ENCODE data around the gene CPLANE2.
"Not testable (repeated sequence)": the region's sequence is repeated elsewhere in the genome, so short reads cannot be mapped to it uniquely, and the experiment has no call there.

The CPLANE2 gene

DNA sequence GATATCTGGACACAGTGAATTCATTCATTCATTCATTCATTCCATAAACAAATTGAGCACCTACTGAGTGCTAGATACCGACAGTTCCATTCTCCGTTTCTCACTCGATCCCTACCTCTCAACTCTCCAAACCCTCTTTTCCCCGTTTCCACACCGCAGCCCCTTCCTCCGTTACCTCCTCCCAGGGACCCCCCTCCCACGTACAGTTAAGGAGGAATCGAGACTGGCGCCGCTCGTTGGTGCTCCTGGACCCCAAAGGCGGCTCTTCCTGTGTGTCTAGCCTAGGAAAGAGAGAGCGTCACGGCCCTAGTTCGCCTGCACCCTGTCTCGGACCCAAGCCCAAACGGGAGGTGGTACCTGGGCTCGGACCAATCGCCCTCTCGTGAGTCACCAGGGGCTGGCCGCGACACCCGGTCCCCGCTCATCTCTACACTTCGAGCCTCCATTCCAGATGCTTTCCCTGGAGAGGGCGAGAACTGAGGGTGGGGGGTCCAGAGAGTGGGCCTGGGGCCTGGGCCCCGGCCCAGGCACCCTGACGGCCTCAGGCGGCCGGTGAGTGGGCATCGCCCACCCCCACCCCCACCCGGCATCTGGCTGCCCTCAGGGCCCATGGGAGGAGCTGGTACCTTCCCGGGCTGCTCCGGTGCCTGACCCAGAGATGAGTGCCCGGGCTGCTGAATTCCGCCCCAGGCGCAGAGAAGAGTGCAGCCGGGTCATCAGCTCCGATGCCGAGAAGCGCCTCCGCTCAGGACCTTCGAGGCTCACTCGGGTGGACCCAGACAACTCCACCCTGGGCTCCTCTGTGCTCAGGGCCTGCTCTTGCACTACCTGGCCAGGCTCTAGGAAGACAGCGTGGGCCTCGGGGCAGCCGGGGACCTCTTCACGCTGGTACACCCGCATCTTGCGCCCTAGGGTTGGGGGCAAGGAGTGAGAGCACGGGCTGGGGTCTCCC lies 29.4 kb downstream of the CPLANE2 start:
- no peak for DNase-seq

GRCh38 chr1:16206547-16207317 lies 30.3 kb downstream of the CPLANE2 start:
- peak; percentile 95 for DNase-seq

- DNase-seq: no peak
These were observed 31.0 kb downstream of the CPLANE2 start for GRCh38 chr1:16205891-16206546.

DNA sequence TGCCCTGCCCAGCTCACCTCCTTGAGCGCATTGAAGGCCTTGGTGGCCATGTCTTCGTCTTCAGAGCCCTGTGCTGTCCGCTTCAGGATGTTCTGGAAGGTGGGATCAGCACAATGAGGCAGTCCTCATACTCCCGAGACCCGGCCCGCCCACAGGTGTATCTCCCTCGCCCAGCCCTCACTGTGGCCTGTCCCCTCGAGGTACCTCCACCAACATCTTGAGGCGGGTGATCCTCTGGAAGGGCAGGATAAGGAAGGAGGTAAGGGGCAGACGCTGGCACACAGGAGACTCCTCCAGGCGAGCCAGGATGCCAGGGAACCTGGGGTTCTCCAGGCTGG lies 31.7 kb downstream of the CPLANE2 start:
- no peak for DNase-seq

GRCh38 chr1:16204634-16205333 lies 32.2 kb downstream of the CPLANE2 start:
- no peak for DNase-seq

- no peak for DNase-seq
These were observed 32.8 kb downstream of the CPLANE2 start for GRCh38 chr1:16204216-16204615.

- no peak for DNase-seq
These were observed 33.4 kb downstream of the CPLANE2 start for GRCh38 chr1:16203550-16203949.

- no peak for DNase-seq
These were observed 34.4 kb downstream of the CPLANE2 start for GRCh38 chr1:16202281-16203210.

- DNase-seq: no peak
These were observed 37.3 kb downstream of the CPLANE2 start for GRCh38 chr1:16199700-16200099.

- DNase-seq: no peak
These were observed 37.9 kb downstream of the CPLANE2 start for GRCh38 chr1:16199157-16199501.

DNA sequence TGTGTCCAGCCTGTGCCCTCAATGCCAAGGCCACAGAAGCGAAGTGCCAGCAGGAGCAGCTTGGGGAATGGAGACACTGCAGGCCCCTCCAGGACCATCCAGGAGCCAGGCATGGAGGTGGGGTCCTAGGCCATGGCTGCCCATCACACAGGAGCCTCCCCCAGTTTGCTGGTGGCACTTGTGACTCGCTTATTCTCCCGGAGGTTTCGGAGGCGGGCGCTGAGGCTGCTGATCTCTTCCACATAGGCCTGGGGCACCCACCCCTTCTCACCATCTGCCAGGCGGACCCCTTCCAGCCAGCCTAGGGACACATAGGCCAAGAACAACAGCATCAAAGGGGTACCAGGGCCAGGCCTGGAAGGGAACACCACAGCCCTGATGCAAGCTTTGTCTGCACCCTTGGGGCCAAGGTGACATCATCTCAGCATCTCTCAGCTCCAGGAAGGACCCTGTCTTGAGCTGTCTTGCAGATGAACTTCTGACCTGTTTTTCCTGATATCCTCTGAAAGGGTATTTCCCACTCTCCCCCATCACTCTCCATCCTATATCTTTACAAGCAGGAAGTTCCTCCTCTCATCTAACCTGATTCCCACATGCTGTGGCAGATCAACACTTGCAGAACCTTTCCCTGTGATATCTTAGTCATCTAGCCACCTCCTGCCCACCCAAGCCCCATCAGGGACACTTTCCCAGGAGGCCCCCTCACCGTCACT lies 38.4 kb downstream of the CPLANE2 start:
- no peak for DNase-seq

DNA sequence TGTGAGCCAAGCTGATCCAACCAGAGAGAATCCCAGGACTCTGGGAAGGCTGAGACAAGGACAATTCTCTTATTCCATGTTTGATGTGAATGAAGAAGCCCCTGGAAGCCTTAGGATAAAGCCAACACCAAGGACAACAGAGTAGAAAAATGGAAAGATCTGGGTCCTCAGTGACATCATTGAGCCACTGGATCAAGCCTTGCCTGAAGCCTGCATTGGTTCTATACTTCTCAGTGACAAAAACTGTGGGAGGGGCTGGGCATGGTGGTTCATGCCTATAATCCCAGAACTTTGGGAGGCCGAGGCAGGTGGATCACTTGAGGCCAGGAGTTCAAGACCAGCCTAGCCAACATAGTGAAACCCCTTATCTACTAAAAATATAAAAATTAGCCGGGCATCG lies 40.1 kb downstream of the CPLANE2 start:
- DNase-seq: no peak

DNA sequence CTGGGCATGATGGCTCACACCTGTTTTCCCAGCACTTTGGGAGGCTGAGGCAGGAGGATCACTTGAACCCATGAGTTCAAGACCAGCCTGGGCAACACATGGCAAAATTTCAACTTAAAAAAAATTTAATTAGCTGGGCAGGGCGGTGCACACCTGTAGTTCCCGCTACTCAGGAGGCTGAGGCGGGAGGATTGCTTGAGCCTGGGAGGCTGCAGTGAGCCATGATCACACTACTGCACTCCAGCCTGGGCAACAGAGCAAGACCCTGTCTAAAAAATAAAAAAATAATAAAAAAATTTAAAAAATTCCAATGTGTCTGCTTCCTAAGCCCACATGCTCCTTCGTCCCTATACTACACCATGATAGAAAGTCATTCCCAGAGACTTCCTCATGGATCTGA lies 40.8 kb downstream of the CPLANE2 start:
- not testable (repeated sequence) for DNase-seq

GRCh38 chr1:16195518-16195905 lies 41.5 kb downstream of the CPLANE2 start:
- no peak for DNase-seq

- no peak for DNase-seq
These were observed 45.0 kb downstream of the CPLANE2 start for GRCh38 chr1:16191916-16192546.

DNA sequence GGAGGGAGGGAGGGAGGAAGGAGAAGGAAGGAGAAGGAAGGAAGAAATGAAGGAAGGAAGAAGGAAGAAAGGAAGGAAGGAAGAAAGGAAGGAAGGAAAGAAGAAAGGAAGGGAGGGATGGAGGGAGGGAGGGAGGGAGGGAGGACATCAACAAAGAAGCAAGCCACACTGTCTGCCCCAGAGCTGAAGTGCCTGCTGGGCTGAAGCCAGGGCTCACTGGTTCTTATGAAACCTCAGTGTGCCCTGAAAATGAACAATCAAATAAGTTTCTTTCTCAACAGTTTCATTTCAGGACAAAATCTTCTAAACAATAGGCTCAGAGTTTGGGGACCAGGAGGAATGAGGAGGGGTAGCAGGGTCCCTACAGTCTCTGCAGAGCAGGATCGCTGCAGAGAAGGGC lies 45.7 kb downstream of the CPLANE2 start:
- DNase-seq: no peak

GRCh38 chr1:16189921-16190621 lies 46.9 kb downstream of the CPLANE2 start:
- DNase-seq: no peak

- no peak for DNase-seq
These were observed 48.0 kb downstream of the CPLANE2 start for GRCh38 chr1:16189003-16189402.

GRCh38 chr1:16187748-16188401 lies 49.1 kb downstream of the CPLANE2 start:
- no peak for DNase-seq
